GM18861 (cell line): Measurements from ENCODE around the gene ATP10D.

Experiments
- ATAC-seq: cut with Tn5 transposase; IDR thresholded peaks from one replicate; pipeline ENCODE4 v1.9.1; 2021; ENCODE audit not compliant: unreplicated experiment

Gene ATP10D

DNA sequence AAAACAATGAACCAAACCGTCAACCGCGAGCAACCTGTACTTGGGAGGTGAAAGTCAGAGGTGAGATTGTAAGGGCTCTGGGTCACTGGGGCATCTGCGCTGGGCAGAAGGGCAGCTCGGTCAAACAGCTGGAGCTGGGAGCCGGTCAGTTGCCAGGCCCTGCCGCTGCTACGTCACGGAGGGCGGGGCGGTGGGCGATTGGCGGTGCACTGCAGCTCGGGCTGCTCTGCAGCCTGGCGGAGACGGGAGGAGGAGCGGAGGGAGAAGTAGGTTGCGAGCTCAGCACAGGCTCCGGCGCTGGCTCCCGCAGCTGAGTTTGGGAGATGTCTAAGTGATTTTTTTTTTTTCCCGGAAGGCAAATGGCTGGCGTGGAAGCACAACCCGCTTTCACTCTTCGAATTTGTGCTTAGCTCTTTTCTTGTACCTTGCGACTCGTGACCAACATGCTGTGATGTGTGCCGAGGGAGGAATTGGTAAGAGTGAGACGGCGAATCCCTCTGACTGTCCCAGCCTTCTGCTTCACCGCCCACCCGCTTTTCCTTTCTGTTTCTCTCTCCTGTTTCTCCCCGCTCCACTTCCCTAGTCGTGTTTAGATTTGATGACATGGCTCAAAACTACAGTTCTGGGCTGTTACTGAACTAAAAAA lies at the start of gene ATP10D:
Gene ATP10D (plus strand): TSS at position 229 of the 646 bp plus-strand sequence. CDS start 27,266 bp downstream, outside the sequence.
- peak; percentile 92 for ATAC-seq

DNA sequence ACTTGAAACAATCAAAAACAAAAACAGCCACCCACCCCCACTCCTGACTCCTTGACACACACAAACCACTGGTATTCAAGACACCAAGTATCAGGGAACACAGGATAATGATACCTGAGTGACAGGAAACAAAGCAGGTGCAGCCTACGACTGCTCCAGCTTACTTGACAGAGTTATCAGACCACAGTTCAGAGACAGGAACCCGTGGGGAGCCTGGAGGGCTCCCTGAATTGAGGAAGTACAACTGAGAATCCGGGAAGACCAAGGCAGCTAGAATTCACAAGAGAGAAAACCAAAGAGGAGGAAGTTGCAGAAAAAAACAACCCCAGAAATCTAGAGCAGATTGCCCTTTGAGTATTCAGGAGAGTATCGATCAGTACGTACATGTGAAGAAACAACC lies 42.1 kb upstream of the ATP10D start:
- peak; percentile 57 for ATAC-seq

- no peak for ATAC-seq
Measured at GRCh38 chr4:47444031-47444430, 41.0 kb upstream of the ATP10D start.

- no peak for ATAC-seq
Measured at GRCh38 chr4:47451657-47452056, 33.4 kb upstream of the ATP10D start.

DNA sequence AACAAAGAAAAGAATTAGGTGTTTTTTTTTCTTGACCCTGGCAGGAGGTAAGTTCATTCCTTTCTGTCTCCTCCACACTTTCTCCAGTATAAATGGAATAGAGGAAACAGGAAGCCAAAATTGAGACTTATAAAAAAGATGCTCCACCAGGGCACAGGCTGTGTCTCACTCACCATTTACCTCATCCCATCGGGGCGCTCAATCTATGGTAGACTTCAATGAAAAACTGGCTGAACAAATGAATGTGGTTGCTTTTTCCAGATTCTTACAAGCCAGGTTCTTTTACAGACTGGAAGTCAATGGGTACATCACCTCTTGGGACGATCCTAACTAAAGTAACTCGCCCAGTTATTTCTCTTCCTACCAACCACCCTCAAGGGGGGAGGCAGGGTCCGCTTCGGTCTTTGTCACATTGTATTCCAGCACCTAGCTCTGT lies 22.3 kb upstream of the ATP10D start:
- ATAC-seq = peak; percentile 16

DNA sequence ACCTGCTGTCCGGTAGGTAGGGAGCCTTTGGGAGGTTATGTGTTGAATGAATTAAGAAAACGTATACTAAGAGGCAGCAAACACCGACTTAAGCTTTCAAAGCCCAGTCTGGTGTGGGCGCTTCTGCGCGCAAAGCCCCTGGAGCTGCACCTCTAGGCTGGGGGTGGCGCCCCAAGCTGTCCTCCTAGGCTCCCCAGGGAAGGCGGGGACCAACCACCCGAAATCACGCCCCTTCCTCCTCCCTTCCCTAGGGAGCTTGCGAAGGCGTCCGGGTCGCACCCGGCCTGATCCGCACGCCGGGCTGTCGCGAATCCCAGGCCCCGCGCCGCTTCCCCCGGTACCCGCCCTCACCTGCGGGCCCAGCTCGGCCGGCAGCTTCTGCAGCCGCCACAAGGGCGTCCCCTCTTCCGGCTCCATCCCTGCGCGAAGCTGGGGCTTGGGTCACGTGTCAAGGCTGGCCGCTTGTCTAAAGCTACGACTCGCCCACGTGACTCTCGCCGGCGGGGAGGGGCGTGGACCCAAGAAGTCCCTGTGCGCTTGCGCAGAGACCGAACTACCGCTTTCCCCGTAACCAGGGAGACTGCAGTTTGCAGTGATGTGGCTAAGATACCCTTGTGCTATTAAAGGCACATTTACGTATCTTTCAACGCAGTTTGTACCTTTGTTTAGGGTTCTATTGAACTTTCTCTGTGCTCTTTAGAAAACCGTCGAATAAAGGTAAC lies 21.7 kb upstream of the ATP10D start, which contains the start of gene COMMD8:
Gene COMMD8 (minus strand): TSS at position 468 of the 722 bp plus-strand sequence. CDS start 51 bp downstream, at position 417.
- peak; percentile 75 for ATAC-seq

GRCh38 chr4:47465004-47465403 lies 20.1 kb upstream of the ATP10D start:
- peak; percentile 41 for ATAC-seq

DNA sequence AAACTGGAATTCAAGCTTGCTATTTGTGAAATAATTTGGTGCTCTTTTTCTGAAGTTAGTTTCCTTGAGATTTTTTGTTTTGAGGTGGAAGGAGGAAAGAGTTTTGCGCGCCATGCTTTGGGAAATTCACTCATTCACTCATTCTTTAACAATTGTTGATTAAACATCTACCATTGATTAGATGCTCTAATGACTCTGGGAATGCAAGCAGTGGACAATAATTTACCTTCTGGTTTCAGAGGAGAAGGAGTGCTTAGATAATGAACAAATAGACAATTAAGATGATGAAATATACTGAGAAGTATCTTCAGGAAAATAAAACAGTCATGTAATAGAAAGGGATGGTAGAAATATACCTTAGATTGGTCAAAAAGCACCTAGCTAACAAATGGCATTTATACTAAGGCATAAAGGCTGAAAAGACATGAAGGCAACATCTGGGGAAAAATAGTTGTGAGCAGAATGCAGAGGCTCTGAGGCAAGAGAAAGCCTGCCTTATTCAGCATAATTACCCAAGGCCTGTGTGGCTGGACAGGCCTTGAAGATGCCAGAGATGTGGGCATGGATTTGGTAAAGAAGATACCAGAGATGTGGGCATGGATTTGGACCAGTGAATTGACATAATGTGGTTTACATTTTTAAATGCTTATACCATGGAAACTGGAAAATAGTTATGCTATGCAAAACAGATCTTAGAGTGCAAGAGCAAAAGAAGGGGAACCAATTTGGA lies 18.9 kb upstream of the ATP10D start:
- ATAC-seq = no peak

DNA sequence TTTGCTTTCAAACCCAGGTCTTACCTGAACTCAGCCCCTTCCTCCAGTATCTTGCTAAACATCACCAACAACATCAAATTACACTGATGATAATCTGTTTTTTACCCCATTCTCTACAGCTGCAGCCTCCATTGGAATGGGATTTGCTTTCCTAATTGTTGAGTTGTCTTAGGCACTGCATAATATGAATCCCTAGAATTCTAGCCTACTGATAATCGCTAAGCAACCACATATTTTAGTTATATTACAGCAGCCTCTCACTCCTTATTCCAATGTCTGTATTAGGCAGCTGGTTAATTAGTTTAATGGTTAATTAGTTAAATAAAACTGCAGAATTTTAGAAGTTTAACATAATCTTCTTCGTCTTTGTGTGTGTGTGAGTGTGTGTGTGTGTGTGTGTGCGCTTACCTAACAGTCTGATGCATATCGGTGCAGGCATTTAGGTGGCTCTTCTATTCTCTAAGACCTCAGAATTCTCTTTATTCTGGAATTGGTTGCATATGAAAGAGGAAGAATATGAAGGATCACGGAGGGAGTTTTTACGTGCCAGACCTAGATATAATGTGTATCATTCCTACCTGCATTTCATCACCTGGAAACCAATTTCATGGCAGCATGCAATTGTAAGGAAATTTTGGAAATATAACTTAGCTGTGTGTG lies 16.2 kb upstream of the ATP10D start:
- ATAC-seq = no peak

- ATAC-seq = no peak
Measured at GRCh38 chr4:47469951-47470350, 15.1 kb upstream of the ATP10D start.

GRCh38 chr4:47471064-47471463 lies 14.0 kb upstream of the ATP10D start:
- no peak for ATAC-seq

DNA sequence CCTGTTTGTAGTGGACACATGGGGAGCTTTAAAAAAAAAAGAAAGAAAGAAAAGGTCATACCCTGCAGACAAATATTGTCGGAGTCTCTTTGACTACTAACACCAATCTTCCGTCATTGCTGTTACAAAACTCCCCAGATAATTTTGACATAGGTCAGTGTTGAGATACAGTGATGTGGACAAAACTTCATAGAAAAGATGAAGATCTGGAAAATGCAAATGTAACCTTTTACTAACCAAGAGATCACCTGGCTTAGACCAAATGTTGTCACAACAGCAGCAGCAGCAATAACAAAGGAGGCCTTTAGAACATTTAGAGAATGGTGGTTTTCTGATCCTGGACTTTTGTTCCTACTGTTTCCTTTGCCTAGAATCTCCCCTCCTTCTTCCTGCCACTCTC lies 13.5 kb upstream of the ATP10D start:
- no peak for ATAC-seq

DNA sequence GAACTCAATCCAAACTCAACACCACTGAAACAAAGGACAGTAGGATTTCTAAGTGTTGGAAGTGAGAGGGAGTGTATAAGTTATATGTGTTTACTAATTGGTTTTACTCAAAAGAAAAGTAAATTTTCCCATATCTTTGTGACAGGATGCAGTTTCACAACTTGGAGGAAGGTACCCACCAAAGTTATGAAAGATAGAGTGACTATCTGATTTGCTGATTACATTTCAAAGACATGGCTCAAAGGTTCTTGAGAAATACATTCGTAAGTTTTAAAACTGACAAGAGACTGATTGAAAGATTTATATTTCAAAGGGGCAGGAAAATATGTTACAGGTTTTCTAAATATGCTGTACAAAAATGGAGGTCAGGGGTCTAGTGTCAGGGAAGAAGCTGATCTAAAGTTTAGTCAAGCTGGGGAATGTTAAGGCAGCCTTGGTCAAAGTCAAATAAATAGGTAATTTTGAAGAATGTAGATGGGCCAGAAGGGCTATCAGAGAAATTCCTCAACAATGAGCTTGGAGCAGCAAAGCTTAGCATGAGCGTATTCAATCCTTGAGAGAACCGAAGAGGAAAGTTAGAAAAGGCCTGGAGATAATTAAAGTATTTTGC lies 11.8 kb upstream of the ATP10D start:
- ATAC-seq = no peak

DNA sequence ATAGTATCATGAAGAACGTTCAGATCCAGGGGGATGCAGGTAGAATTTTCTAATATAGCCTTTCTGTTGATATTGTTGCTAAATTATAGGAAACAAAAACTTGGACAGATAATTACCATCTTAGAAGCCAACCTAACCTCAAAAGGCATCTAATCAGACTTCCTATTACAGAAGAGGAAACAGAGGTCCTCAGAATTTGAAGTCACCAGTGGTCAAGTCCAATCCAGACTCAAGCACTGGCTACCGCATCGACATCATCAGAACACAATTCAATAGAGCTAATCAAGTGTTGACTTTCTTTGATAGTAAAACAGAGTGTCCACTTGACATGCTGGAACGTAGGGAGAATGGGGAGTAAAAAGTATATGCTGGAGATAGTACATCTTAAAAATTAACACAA lies 10.3 kb upstream of the ATP10D start:
- ATAC-seq = no peak

GRCh38 chr4:47475411-47475810 lies 9.7 kb upstream of the ATP10D start:
- no peak for ATAC-seq

DNA sequence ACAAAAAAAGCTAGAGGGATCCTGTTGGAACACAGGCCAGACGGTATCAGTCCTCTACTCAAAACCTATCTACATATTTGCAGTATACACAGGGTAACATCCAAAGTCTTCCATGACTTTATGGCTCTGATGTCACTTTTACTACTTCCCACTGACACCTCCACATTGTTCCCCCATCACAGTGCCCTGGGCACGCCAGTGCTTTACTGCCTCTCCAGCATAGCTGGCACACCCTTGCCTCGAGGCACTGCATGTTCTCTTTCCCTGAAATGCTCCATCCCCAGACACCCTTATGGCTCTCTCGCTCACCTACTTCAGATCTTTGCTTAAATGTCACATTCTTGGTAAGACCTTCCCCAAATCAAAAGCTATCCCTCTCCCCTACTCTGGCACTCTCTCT lies 6.3 kb upstream of the ATP10D start:
- ATAC-seq = no peak

DNA sequence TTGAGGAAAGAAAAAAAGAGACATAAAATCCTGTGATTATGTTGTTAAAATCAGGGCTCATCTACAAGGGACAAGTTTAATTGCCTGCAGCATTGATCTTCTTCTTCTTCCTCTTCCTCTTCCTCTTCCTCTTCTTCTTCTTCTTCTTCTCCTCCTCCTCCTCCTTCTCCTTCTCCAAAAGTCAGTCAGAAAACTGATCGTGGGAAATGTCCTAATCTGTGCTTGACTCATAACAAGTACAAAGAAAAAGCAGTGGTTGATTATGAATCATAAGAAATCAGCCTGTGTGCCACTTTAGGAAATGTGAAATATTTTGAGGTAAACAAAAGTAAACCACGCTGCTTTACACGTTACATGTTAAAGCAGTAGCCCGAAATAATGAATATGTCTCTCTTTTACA lies 2.7 kb upstream of the ATP10D start:
- ATAC-seq = no peak

DNA sequence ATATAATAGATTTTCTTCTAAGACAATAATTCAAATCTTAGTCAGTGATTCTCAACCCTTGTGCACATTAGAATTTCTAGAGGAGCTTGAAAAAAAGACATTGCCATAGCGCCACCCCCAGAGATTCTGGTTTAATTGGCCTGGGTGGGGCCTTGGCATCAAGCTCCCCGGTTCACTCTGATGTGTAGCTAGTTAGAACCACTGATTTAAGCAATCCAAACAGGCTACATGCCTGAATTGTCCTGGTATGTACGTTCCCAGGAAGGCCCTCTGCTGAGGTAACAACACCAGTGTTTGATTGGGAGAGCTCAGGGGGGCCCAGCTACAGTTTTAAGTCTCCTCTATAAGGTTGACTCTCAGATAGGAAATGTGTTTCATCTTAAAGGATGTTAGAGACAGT lies 1.3 kb upstream of the ATP10D start:
- ATAC-seq = no peak

GRCh38 chr4:47484168-47484567 lies 907 bp upstream of the ATP10D start:
- no peak for ATAC-seq

GRCh38 chr4:47485768-47486167 lies 693 bp downstream of the ATP10D start:
- no peak for ATAC-seq

GRCh38 chr4:47486231-47486673 lies 1.2 kb downstream of the ATP10D start:
- ATAC-seq = no peak
